Cardiac muscle cell (in vitro differentiated cells and primary cell): ENCODE measurements around the gene EXOC3. TPM values are rescaled to one million over a fixed set of nuclear protein-coding genes. Genes with fewer than 3 reads are reported as not detected.

Experiments
- DNase-seq, 2 donors: peaks; one replicate each; pipeline versions ENCODE4 v3.0.0 to v3.0.0-alpha.2; 2010 to 2017; ENCODE audit warnings: low read depth in 1 of 2, low spot score in 1 of 2
- H3K27ac ChIP-seq: fragments of 200-600 bp; sonication (generic); 2 replicates; pipeline ENCODE4 v1.5.1; 2016
- H3K27me3 ChIP-seq: fragments of 200-600 bp; sonication (generic); 2 replicates; pipeline ENCODE4 v1.6.0; 2016; ENCODE audit warnings: control low read depth
- H3K36me3 ChIP-seq: fragments of 200-600 bp; sonication (generic); 2 replicates; pipeline ENCODE4 v1.5.1; 2016; ENCODE audit warnings: control low read depth
- H3K4me1 ChIP-seq: fragments of 200-600 bp; sonication (generic); 2 replicates; pipeline ENCODE4 v1.8.1; 2017; ENCODE audit warnings: low read depth, mild to moderate bottlenecking, mixed run types
- H3K4me3 ChIP-seq: fragments of 200-600 bp; sonication (generic); 2 replicates; pipeline ENCODE4 v1.5.1; 2016; ENCODE audit warnings: mild to moderate bottlenecking
- H3K9me3 ChIP-seq: fragments of 200-600 bp; sonication (generic); 2 replicates; pipeline ENCODE4 v1.5.1; 2017; ENCODE audit warnings: low read depth, mild to moderate bottlenecking, control low read depth
- polyA plus RNA-seq: library from polyadenylated mRNA; unstranded; fragments of >200 nt; fragmentation: Nextera tagmentation; extraction: Ambion mirVana; gene quantifications from 2 replicates; pipeline ENCODE4 v1.2.1, GENCODE V29; 2016
- total RNA-seq: library from RNA; depleted of rRNA; stranded (reverse); fragments of >200 nt; gene quantifications from 2 replicates; pipeline ENCODE4 v1.2.3, GENCODE V29; 2016
- TF ChIP-seq, protein P1 (sequence below): IDR thresholded peaks from 2 replicates; pipeline ENCODE4 v1.5.1; 2012; ENCODE audit warnings: low read depth, mild to moderate bottlenecking, low read length

The EXOC3 gene
- total and polyA plus RNA-seq, 2 experiments from 2014 or later, result 34.8 to 56.4 TPM

DNA sequence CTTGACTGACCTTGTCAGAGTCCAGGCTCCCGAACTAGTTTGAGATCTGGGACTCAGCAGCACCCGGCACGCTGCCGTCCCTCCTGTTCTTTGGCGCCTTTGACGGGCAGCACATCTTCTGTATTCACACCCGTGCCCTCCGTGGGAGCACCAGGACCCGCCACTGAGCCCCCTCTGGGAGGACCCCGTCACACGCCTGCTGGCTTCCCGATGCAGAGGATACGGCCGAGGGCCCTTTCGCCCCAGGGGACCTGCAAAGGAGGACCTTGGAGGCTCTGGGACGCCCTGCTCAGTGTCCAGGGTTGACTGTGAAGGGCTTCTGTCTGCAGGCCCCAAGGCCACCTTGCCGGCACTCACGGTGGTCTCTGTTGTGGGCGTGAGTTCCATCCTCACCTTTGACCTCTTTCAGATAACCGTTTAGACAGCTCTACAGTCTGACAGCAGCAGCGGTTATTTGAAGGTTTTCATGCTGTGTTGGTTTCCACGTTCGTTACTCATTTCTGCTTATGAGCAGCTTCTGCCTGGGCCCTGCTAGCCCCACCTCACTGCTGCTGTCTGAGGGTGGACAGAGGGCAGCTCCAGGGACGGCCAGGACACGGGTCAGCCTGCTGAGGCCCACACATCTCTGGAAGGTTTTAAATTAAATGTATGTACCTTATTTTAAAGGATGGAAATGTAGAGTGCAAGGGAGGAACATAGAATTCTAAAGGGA lies 12.6 kb upstream of the EXOC3 start:
- no peaks in the 10 kb centered on the region for H3K9me3 ChIP-seq
- H3K4me3 ChIP-seq, result no peak overlapping the region
- H3K27me3 ChIP-seq, result no peaks in the 10 kb centered on the region
- H3K36me3 ChIP-seq, result no peaks in the 10 kb centered on the region
- DNase-seq, result no peak
- H3K4me1 ChIP-seq, result peaks cover 5% of the 10 kb centered on the region
- no peak overlapping the region for H3K27ac ChIP-seq
- TF ChIP-seq, protein P1, sequence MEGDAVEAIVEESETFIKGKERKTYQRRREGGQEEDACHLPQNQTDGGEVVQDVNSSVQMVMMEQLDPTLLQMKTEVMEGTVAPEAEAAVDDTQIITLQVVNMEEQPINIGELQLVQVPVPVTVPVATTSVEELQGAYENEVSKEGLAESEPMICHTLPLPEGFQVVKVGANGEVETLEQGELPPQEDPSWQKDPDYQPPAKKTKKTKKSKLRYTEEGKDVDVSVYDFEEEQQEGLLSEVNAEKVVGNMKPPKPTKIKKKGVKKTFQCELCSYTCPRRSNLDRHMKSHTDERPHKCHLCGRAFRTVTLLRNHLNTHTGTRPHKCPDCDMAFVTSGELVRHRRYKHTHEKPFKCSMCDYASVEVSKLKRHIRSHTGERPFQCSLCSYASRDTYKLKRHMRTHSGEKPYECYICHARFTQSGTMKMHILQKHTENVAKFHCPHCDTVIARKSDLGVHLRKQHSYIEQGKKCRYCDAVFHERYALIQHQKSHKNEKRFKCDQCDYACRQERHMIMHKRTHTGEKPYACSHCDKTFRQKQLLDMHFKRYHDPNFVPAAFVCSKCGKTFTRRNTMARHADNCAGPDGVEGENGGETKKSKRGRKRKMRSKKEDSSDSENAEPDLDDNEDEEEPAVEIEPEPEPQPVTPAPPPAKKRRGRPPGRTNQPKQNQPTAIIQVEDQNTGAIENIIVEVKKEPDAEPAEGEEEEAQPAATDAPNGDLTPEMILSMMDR, result no peak

DNA sequence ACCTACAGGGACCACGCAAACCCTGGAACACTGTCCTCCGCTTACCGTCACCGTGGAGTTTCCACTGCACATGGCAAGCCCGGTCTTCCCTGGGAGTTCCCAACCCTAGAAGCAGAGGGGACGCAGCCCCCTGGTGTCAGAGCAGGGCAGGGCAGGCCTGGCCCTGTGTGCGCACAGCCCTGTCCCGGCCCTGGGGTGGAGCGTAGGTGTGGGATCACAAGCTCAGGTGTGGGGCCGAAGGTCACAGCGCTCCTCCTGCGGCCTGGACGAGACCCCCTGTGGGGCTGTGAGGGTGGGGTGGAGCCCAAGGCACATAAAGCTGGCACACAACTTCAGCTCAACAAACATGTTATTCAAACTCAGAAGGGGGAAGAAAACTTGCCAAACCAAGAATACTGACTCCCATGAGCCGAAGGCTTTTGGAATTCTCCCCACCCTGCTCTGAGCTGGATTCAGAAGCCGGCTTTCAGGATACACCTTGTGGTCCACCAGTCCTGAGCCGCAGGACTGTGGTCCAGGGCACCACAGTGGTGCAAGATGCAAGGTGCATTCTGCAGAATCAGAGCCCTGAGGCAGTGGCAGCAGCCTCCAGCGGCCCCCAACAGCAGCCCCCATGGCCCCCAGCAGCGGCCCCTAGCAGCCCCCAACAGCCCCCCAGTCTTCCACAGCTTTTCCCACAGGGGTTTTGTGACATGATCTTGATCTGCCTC lies 11.8 kb upstream of the EXOC3 start:
- no peak overlapping the region for H3K4me3 ChIP-seq
- peak; percentile 52 to 74 for DNase-seq
- H3K9me3 ChIP-seq, result no peaks in the 10 kb centered on the region
- no peaks in the 10 kb centered on the region for H3K36me3 ChIP-seq
- TF ChIP-seq, protein P1, result peak; percentile 76
- peaks cover 5% of the 10 kb centered on the region for H3K4me1 ChIP-seq
- no peaks in the 10 kb centered on the region for H3K27me3 ChIP-seq
- H3K27ac ChIP-seq, result no peak overlapping the region

DNA sequence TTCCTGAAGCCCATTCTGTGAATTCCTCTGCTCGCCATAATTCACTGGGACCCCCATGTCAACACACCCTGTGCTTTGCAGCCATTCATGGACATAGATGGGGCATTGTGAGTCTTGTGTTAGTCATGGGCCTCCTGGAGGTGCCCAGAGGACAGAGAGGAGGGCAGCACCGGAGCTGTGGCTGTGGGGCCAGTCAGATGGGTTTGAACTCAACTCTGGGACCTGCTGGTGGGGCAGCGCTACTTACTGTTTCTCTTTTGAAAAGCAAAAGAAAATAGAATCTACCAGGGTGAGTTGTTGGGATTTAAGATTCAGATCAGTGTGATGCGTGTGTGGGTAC lies 11.3 kb upstream of the EXOC3 start:
- DNase-seq, result no peak
- no peaks in the 10 kb centered on the region for H3K9me3 ChIP-seq
- no peak overlapping the region for H3K4me3 ChIP-seq
- H3K27ac ChIP-seq, result no peak overlapping the region
- H3K27me3 ChIP-seq, result no peaks in the 10 kb centered on the region
- TF ChIP-seq, protein P1, result no peak
- H3K36me3 ChIP-seq, result no peaks in the 10 kb centered on the region
- peaks cover 5% of the 10 kb centered on the region for H3K4me1 ChIP-seq

DNA sequence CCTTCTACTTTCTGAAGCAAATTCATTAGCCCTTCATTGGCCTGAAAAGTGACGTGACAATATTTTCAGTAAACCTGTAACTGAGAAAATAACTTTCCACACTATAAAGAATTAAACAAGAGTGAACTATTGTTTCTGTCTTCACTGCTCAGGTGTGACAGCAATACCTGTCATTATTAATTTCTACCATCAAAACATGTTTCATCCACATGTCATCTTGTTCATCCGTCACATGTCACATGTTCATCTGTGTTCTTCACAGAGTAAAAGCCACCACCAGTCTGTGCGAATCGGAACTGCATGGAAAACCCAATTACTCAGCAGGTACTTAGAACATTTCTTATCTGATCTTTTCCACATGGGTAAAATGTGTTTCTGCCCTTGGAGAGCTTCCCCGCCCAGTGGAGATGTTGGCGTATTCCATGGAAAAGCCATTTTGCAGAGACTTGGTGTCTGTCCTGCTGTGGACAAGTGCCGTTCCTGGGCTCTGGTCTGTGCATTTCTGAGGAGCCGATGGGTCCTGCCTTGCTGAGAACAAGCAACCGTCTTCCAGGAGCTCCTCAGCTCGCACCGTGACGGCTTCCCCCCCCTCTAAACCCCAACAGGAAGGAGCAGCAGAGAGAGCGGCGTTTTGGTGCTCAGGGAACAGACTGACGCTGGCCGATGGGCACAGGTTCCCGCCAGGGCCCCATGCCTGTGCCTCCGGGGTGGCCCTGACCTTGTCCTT lies 10.6 kb upstream of the EXOC3 start:
- no peak overlapping the region for H3K27ac ChIP-seq

DNA sequence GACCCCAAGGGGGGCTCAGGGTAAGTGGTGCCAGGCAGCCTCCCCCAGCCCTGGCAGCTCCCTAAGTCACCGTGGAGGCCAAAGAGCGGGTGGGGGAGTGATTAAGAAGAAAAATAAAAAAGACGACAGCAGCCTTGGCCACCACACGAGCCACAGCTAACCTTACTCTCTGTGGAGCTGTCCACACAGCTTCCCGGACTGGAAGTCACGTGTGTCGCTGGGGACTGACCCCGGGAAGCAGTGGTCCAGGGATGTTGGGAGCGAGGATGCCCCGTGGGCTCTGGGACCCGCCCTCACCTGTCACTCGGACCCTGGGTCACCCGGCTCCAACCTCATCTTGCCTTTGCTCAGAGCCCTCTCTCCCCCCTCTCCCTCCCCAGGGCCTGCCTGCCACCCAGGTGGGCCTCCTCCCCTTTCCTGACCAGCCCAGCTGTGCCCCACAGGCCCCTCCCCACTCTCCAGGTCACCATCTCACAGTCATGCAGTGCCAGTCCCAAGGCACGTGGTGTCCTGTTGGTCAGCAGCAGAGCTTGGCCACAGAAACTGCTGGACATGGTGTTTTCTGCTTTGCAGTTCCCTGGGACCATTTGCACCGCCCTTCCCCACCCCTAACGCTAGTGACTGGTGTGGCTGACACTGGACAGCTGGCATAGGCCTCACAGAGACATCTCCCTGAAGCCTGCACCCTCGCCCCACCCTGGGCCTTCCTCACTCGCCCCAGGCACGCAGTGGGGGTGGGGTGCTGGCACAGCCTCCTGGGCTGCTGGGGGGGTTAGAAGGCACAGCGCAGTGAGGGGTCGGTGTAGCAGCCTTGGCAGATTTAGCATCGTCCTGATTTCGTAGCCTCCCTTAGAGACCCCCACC lies 9.8 kb upstream of the EXOC3 start:
- no peaks in the 10 kb centered on the region for H3K36me3 ChIP-seq
- H3K27ac ChIP-seq, result no peak overlapping the region
- no peak overlapping the region for H3K4me3 ChIP-seq
- TF ChIP-seq, protein P1, result no peak
- no peaks in the 10 kb centered on the region for H3K9me3 ChIP-seq
- DNase-seq, result peak in 1 of 2 donors; percentile 15
- H3K4me1 ChIP-seq, result peaks cover 20% of the 10 kb centered on the region
- no peaks in the 10 kb centered on the region for H3K27me3 ChIP-seq

More for the DNA sequence above, 10.6 kb upstream of the EXOC3 start:
- no peak for DNase-seq
- Histone ChIP-seq H3K9me3 (no peaks in the 10 kb centered on the region), H3K4me1 (peaks cover 12% of the 10 kb centered on the region), H3K27me3 (no peaks in the 10 kb centered on the region), H3K4me3 (no peak overlapping the region), H3K36me3 (no peaks in the 10 kb centered on the region)
- TF ChIP-seq, protein P1, result no peak
